ENCODE measurements around the gene DDX3Y. TPM values are rescaled to one million over a fixed set of nuclear protein-coding genes. Genes with fewer than 3 reads are reported as not detected.

The DDX3Y gene
- total and polyA plus RNA-seq, 4 donors, result 11.9 to 41.0 TPM; not detected in 2

DNA sequence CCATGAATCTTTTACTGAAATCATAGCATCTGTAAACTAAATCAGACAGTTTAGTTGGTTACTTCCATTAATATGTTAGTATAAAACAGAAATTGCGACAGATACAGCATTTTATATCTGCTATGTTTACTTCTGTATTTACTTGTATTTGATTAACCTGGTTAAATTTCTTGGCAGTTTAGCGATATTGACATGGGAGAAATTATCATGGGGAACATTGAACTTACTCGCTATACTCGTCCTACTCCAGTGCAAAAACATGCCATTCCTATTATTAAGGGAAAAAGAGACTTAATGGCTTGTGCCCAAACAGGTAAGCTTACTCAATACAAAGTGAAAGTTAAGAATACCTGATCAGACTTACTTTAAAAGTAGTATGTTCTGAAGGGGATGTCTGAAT is 8.9 kb downstream of the DDX3Y start:
- H3K4me3 ChIP-seq (ENCODE audit: low read depth in 1 of 3, low read length in 3 of 3), result no peak overlapping the region
- peaks cover 0 to 27% (median 0%) of the 10 kb centered on the region in 4 donors for H3K36me3 ChIP-seq (ENCODE audit: control insufficient read depth in 4 of 4, insufficient read depth in 3 of 4, low read depth in 1 of 4, low read length in 3 of 4)
- no peaks in the 10 kb centered on the region for H3K9me3 ChIP-seq (ENCODE audit: control insufficient read depth in 4 of 4, low read length in 3 of 4)
- no peak overlapping the region for H3K27ac ChIP-seq (ENCODE audit: low read depth in 1 of 2, low read length in 2 of 2)
- H3K4me1 ChIP-seq (ENCODE audit: control insufficient read depth in 4 of 4, insufficient read depth in 4 of 4, low read length in 3 of 4), result no peaks in the 10 kb centered on the region
- no peaks in the 10 kb centered on the region for H3K27me3 ChIP-seq (ENCODE audit: control insufficient read depth in 4 of 4, insufficient read depth in 4 of 4, low read length in 3 of 4)
- DNase-seq (ENCODE audit: low spot score), result no peak
- TF ChIP-seq GABPA (IDR thresholded peaks at IDR 0.05 in 1 of 2, conservative IDR thresholded peaks at IDR 0.05 in 1 of 2) (no peak), FOXA2 (IDR thresholded peaks at IDR 0.05) (no peak), HNF4G (IDR thresholded peaks at IDR 0.05) (no peak), HNF4A (conservative IDR thresholded peaks at IDR 0.05) (no peak), NR2F2 (IDR thresholded peaks at IDR 0.05) (no peak), ZBTB33 (IDR thresholded peaks at IDR 0.05) (no peak), MAX (IDR thresholded peaks at IDR 0.05) (no peak), SP1 (IDR thresholded peaks at IDR 0.05) (no peak), YY1 (IDR thresholded peaks at IDR 0.05) (no peak), JUND (IDR thresholded peaks at IDR 0.05) (no peak)
- TF ChIP-seq, protein P1, sequence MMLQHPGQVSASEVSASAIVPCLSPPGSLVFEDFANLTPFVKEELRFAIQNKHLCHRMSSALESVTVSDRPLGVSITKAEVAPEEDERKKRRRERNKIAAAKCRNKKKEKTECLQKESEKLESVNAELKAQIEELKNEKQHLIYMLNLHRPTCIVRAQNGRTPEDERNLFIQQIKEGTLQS (IDR thresholded peaks at IDR 0.05), result no peak
- 33% methylated on average over 4 of the region's 4 CpGs for WGBS
- H3K9ac ChIP-seq (ENCODE audit: low read depth in 1 of 2, low read length in 2 of 2), result no peak overlapping the region

DNA sequence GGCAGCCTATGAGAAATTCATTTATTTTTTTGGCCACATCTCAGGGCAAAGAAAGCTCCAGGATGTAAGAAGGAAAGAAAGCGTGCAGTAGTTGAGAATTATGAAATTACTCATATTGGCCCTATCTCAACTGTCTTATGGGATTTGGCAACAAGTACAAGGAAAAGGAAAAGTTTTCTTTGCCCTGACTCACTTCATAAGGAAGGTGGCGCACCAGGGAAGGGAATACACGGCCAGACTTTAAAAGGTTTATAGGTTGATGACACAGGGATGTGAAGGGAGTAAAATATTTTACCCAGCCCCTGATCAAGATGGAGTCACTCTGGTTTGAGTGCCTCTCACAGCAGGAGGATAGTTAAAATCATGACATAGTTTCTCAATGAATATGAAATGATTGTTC is 23.4 kb downstream of the DDX3Y start:
- Histone ChIP-seq H3K27ac (ENCODE audit: low read depth in 1 of 2, low read length in 2 of 2) (no peak overlapping the region), H3K27me3 (ENCODE audit: control insufficient read depth in 4 of 4, insufficient read depth in 4 of 4, low read length in 3 of 4) (no peaks in the 10 kb centered on the region), H3K9ac (ENCODE audit: low read depth in 1 of 2, low read length in 2 of 2) (no peak overlapping the region), H3K36me3 (ENCODE audit: control insufficient read depth in 4 of 4, insufficient read depth in 3 of 4, low read depth in 1 of 4, low read length in 3 of 4) (peaks cover 0 to 2% (median 0%) of the 10 kb centered on the region in 4 donors), H3K4me1 (ENCODE audit: control insufficient read depth in 4 of 4, insufficient read depth in 4 of 4, low read length in 3 of 4) (no peaks in the 10 kb centered on the region), H3K9me3 (ENCODE audit: control insufficient read depth in 4 of 4, low read length in 3 of 4) (no peaks in the 10 kb centered on the region), H3K4me3 (ENCODE audit: low read depth in 1 of 3, low read length in 3 of 3) (no peak overlapping the region)
- TF ChIP-seq RAD21 (IDR thresholded peaks at IDR 0.05) (no peak), SP1 (IDR thresholded peaks at IDR 0.05) (no peak), TAF1 (conservative IDR thresholded peaks at IDR 0.05) (no peak), GABPA (IDR thresholded peaks at IDR 0.05 in 1 of 2, conservative IDR thresholded peaks at IDR 0.05 in 1 of 2) (no peak), REST (IDR thresholded peaks at IDR 0.05) (no peak), HNF4G (IDR thresholded peaks at IDR 0.05) (no peak), ZBTB33 (IDR thresholded peaks at IDR 0.05) (no peak), FOXA2 (IDR thresholded peaks at IDR 0.05) (no peak), RXRA (IDR thresholded peaks at IDR 0.05) (no peak), FOXA1 (IDR thresholded peaks at IDR 0.05) (no peak), MAX (IDR thresholded peaks at IDR 0.05) (no peak)
- TF ChIP-seq, protein P1 (IDR thresholded peaks at IDR 0.05), result no peak
- WGBS, result 82% methylated on average over 3 of the region's 3 CpGs
- no peak for DNase-seq (ENCODE audit: low spot score)
